Central memory CD8-positive, alpha-beta T cell (primary cell): Measurements from ENCODE around the gene AASDHPPT.

Source experiments
- ATAC-seq: fragments of 150-1000 bp; cut with Tn5 transposase; replicated peaks from 2 replicates; pipeline ENCODE4 v1.10.0; 2022; ENCODE audit warnings: mild to moderate bottlenecking, moderate FRiP score, moderate number of reproducible peaks; ENCODE audit not compliant: poor library complexity, severe bottlenecking; ENCODE audit errors: extremely low read depth
- DNase-seq, 2 donors: peaks; one replicate each; pipeline ENCODE4 v3.0.0; 2021; ENCODE audit warnings: low spot score in 2 of 2
- H3K27ac Mint-ChIP-seq: one replicate; pipeline ENCODE4 v1.8.0; 2022; ENCODE audit warnings: low read depth, mild to moderate bottlenecking, moderate library complexity, mixed read lengths
- H3K27me3 Mint-ChIP-seq: one replicate; pipeline ENCODE4 v1.8.0; 2022; ENCODE audit warnings: mixed read lengths
- H3K36me3 Mint-ChIP-seq: one replicate; pipeline ENCODE4 v1.8.0; 2022; ENCODE audit warnings: mild to moderate bottlenecking, moderate library complexity, mixed read lengths; ENCODE audit not compliant: insufficient read depth
- H3K4me1 Mint-ChIP-seq: one replicate; pipeline ENCODE4 v1.8.0; 2022; ENCODE audit warnings: mixed read lengths
- H3K4me3 Mint-ChIP-seq: one replicate; pipeline ENCODE4 v1.8.0; 2022; ENCODE audit warnings: mild to moderate bottlenecking, moderate library complexity, mixed read lengths
- H3K9me3 Mint-ChIP-seq: one replicate; pipeline ENCODE4 v1.8.0; 2022; ENCODE audit warnings: mixed read lengths

AASDHPPT gene

DNA sequence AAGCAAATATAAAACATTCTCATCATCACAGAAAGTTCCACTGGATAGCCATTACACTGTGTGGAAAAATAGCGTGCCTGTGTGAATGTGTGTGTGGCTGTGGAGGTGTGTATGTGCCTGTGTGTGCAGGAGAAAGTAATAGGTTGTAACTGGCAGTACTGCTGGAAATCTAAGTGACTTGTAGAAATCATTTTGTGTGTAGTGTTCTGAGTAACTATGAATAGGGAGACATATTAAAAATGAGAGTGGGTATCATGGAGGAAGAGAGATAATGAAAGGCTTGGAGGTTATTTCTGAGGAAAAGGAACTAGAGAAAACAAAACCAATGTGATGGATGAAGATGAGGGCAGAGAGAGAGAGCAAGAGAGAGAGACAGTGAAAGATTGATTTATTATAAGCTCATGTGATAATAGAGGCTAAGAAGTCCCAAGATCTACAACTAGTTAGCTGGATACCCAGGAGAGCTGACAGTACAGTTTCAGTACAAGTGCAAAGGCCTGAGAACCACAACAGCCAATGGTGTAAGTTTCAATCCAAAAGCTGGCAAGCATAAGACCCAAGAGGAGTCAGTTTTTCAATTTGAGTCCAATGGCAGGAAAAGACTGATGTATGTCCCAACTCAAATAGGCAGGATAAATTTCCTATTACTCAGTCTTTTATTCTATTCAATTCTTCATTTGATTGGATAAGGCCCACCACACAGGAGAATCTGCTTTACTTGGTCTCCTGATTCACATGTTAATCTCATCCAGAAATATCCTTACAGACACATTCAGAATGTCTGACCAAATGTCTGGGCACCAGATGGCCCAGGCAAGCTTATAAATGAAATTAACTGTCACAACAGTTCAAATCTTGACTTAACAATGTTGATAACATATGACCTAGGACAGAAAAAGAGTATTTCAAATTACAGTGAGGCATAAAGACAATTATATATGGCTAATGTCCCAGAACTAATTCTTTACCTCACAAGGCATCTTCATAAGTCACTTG lies 15.2 kb upstream of the AASDHPPT start:
- no peaks in the 10 kb centered on the region for H3K9me3 Mint-ChIP-seq
- H3K4me3 Mint-ChIP-seq, result no peak overlapping the region
- no peak for DNase-seq
- no peak for ATAC-seq
- H3K4me1 Mint-ChIP-seq, result peaks cover 15% of the 10 kb centered on the region
- no peak overlapping the region for H3K27ac Mint-ChIP-seq
- H3K27me3 Mint-ChIP-seq, result no peaks in the 10 kb centered on the region
- peaks cover 19% of the 10 kb centered on the region for H3K36me3 Mint-ChIP-seq

DNA sequence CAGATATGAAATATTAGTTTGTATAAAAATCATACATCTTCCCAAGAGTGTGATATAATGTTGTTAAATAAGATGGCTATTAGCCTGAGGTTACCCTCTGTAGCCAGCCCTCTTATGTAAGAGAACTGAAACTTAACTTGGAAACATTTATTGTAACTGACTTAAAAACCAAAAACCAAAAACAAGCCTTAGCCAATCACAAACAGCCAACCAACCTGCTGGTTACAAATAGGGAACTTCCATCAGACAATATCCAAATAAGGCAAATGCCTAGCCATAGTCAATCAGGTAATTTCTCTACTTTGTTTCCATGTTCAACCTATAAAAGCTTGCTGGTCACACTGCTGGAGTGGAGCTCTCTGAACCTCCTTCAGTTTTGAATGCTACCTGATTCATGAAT lies 14.5 kb upstream of the AASDHPPT start:
- peaks cover 15% of the 10 kb centered on the region for H3K4me1 Mint-ChIP-seq
- no peak for DNase-seq
- ATAC-seq, result no peak
- no peaks in the 10 kb centered on the region for H3K9me3 Mint-ChIP-seq
- H3K4me3 Mint-ChIP-seq, result no peak overlapping the region
- peaks cover 12% of the 10 kb centered on the region for H3K36me3 Mint-ChIP-seq
- no peaks in the 10 kb centered on the region for H3K27me3 Mint-ChIP-seq
- H3K27ac Mint-ChIP-seq, result no peak overlapping the region

DNA sequence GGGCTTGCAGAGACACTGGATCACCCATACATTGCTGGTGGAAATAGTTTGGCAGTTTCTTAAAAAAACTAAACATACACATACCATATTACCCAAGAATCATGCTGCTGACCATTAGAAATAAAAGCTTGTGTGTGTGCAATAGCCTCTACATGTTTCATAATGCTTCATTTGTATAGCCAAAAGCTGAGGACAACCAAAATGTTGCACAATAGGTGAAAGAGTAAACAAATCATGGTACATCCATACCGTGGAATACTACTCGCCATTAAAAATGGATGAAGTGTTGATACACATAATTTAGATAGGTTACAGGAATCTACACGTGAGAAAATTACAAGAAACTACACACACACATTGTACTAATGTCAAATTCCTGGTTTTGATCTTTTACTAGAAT lies 6.9 kb upstream of the AASDHPPT start:
- peaks cover 3% of the 10 kb centered on the region for H3K36me3 Mint-ChIP-seq
- DNase-seq (no peak), ATAC-seq (no peak)
- no peak overlapping the region for H3K4me3 Mint-ChIP-seq
- H3K27ac Mint-ChIP-seq, result no peak overlapping the region
- no peaks in the 10 kb centered on the region for H3K27me3 Mint-ChIP-seq
- peaks cover 21% of the 10 kb centered on the region for H3K4me1 Mint-ChIP-seq
- H3K9me3 Mint-ChIP-seq, result no peaks in the 10 kb centered on the region

DNA sequence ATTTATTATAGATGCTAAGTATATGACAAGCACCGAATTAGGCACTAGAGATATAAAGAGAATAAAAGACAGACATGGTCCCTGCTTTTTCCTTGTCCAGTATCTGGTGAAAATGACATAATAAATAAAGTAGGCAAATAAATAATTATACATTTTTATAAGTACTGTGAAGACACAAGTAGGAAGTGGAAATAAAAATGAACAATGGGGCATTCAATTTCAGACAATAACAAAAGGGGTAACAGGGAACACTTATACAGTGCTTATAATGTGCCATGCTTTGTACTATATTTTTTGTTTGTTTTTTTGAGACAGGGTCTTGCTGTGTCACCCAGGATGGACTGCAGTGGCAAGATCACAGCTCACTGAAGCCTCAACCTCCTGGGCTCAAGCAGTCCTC lies 4.7 kb upstream of the AASDHPPT start:
- Mint-ChIP-seq H3K4me3 (no peak overlapping the region), H3K27ac (no peak overlapping the region), H3K9me3 (no peaks in the 10 kb centered on the region), H3K4me1 (peaks cover 32% of the 10 kb centered on the region), H3K36me3 (peaks cover 11% of the 10 kb centered on the region), H3K27me3 (no peaks in the 10 kb centered on the region)
- ATAC-seq, result no peak
- DNase-seq, result no peak

DNA sequence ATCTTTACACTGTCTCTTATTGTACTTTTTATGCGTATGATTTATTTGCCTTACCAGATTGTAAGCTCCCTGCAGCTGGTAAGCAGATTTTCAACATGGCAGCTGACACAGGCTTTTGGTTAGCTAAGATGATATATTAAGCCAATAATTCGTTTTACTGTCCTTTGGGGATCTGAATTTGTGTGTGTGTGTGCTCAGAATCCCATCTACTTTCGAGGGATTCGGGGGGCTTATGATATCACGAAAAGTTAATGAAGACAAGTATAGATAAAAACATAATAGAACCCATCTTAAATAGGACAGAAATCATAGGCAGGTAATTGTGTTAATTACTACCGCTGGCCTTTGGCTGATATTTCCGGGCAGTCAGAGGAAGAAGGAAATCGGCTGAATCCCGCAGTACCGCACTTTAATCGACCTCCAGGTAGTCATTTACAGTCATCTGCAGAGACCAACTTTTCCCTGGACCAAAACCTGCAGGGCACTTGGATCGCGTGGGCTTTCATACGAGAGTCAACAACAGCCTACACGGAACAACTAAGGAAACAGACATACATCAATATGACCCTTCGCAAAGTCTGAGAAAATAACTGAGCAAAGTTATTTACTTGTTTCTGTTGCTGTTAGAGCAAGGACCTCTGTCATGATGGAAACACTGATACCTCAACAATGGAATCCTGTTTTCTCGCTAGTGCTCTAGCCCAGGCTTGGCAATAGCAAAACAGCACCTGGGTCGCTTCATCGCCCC lies 1.1 kb upstream of the AASDHPPT start:
- ATAC-seq (no peak), DNase-seq (no peak)
- H3K4me1 Mint-ChIP-seq, result peaks cover 53% of the 10 kb centered on the region
- H3K27ac Mint-ChIP-seq, result peak overlapping the region; percentile 95
- H3K36me3 Mint-ChIP-seq, result peaks cover 26% of the 10 kb centered on the region
- H3K4me3 Mint-ChIP-seq, result peak overlapping the region; percentile 95
- no peaks in the 10 kb centered on the region for H3K9me3 Mint-ChIP-seq
- no peaks in the 10 kb centered on the region for H3K27me3 Mint-ChIP-seq

DNA sequence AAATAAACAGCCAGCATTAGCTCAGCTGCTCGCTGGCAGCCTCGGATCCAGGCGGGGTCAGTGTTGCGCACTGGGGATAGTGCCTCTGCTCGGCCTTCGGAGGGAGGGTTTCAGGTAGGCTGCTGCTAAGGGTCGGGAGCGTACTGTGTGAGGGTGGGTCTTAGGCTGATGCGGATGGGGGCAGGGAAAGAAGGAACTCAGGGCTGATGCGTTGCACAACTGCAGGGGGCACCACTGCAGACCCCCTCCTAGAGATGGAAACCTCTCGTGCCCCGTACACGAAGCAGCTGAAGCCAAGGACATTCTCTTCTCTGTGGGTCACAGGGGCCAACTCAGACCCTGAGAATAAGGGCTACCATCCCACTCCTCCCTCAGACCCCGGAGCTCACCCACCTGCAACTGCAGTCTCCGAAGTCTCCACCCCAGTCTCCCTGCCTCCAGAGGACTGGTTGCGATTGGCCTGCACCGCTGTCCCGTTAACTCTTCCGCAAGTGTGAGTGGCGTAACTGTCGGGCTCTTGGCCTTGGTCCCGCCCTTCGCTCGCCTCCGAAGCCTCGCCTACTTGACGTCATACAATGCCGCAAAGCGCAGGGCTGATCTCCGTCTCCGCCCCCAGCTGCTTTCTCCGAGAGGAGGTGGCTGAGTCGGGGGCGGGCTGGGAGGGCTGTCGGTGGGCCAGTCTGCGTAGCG lies 398 bp upstream of the AASDHPPT start, which contains the start of gene KBTBD3:
Gene KBTBD3 (minus strand): TSS at position 429 of the 690 bp plus-strand sequence. CDS start 18,250 bp downstream, outside the sequence.
- Mint-ChIP-seq H3K36me3 (peaks cover 28% of the 10 kb centered on the region), H3K9me3 (no peaks in the 10 kb centered on the region), H3K4me1 (peaks cover 57% of the 10 kb centered on the region), H3K4me3 (peak within 1 kb of the TSS; percentile 95), H3K27ac (peak within 1 kb of the TSS; percentile 95), H3K27me3 (no peaks in the 10 kb centered on the region)
- ATAC-seq, result peak; percentile 94
- DNase-seq, result peak; percentile 96 to 98

DNA sequence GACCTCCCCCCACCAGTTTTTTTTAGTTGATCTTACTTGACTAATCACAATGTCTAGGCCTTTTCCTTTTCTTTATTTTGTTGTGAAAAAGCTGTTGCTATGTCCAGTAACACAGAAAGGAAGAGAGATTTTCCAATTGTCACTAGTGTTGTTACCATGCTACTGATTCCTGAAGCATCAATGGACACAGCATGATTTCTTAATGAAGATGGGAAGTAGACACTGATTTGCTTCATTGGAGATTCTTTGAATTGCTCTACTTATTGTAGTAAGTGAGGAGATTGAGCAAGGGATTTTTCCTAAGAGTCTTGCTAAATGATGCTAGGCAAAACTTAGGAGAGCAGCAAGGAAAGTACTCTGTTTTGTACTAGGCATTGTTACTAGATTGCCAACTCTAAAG lies 4.6 kb downstream of the AASDHPPT start:
- peaks cover 35% of the 10 kb centered on the region for H3K36me3 Mint-ChIP-seq
- DNase-seq (no peak), ATAC-seq (no peak)
- H3K27me3 Mint-ChIP-seq, result no peaks in the 10 kb centered on the region
- peaks cover 51% of the 10 kb centered on the region for H3K4me1 Mint-ChIP-seq
- H3K4me3 Mint-ChIP-seq, result no peak overlapping the region
- H3K27ac Mint-ChIP-seq, result no peak overlapping the region
- H3K9me3 Mint-ChIP-seq, result no peaks in the 10 kb centered on the region

DNA sequence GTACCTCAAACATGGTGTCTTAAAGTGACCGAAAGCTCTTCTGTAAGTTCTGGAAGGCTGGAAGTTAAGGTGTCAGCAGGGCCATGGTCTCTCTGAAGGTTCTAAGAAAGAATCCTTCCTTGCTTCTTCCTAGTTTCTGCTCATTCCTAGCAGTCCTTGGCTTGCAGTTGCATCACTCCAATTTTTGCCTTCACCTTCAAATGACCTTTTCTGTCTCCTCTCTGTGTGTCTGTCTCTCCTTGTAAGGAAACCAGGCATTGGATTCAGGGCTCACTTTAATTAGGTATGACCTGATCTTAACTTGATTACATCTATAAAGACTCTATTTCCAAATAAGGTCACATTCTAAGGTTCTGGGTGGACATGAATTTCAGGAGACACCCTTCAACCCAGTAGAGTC lies 8.7 kb downstream of the AASDHPPT start:
- ATAC-seq (no peak), DNase-seq (no peak)
- peak overlapping the region; percentile 0 for H3K27ac Mint-ChIP-seq
- H3K4me1 Mint-ChIP-seq, result peaks cover 53% of the 10 kb centered on the region
- H3K4me3 Mint-ChIP-seq, result no peak overlapping the region
- no peaks in the 10 kb centered on the region for H3K9me3 Mint-ChIP-seq
- peaks cover 24% of the 10 kb centered on the region for H3K36me3 Mint-ChIP-seq
- no peaks in the 10 kb centered on the region for H3K27me3 Mint-ChIP-seq

DNA sequence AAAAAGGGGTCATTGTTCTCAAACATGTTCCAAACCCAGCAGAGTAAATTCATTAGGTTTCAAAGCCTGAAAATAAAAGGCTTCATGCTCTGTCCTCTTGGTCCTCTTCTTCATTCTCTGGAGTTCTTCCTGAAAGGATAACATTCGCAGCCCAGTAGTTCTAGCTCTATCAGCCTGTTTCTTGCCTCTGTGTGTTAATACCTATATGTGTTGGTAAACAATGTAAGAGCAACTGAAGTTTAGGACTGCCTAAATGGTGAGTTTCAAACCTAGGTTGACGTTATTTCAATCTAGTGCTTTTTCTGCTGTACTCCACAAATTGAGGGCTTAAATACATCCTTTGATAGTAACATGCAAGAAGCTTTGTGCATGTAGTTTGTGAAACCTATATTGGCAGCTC lies 9.4 kb downstream of the AASDHPPT start:
- ATAC-seq (no peak), DNase-seq (no peak)
- no peaks in the 10 kb centered on the region for H3K9me3 Mint-ChIP-seq
- H3K27me3 Mint-ChIP-seq, result no peaks in the 10 kb centered on the region
- no peak overlapping the region for H3K4me3 Mint-ChIP-seq
- H3K36me3 Mint-ChIP-seq, result peaks cover 22% of the 10 kb centered on the region
- peaks cover 56% of the 10 kb centered on the region for H3K4me1 Mint-ChIP-seq
- H3K27ac Mint-ChIP-seq, result peak overlapping the region; percentile 0

DNA sequence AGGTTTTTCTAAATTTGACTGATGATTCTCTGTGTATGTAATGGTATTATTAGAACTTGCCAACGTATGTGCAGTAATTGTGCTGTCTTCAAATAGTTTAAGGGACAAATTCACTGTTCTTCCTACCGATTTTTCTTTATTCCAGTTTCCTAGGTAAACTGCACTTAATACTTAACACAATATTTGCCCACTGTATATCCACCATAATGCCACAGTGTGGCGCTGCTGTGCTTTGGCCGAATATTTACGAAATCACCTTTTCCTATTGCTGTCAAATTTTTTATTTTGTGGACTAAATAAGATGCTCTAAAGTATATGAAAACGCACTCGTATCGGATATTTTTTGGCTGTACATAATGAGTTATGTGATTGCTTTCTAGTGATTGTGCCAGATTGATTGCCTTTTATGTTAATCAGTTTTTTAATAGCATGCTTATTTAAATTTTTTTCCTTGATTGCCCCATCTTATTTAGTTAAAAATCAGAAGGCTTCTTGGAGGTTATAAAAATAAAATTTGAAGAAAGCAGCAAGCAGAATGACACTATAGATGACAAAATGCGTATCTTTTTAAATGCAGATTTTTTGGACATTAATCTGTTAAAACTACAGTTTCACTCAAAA lies 10.5 kb downstream of the AASDHPPT start:
- H3K36me3 Mint-ChIP-seq, result peaks cover 22% of the 10 kb centered on the region
- H3K4me3 Mint-ChIP-seq, result peak overlapping the region; percentile 26
- ATAC-seq, result no peak
- H3K9me3 Mint-ChIP-seq, result no peaks in the 10 kb centered on the region
- DNase-seq, result peak in 1 of 2 donors; percentile 22
- peaks cover 54% of the 10 kb centered on the region for H3K4me1 Mint-ChIP-seq
- H3K27ac Mint-ChIP-seq, result no peak overlapping the region
- no peaks in the 10 kb centered on the region for H3K27me3 Mint-ChIP-seq

DNA sequence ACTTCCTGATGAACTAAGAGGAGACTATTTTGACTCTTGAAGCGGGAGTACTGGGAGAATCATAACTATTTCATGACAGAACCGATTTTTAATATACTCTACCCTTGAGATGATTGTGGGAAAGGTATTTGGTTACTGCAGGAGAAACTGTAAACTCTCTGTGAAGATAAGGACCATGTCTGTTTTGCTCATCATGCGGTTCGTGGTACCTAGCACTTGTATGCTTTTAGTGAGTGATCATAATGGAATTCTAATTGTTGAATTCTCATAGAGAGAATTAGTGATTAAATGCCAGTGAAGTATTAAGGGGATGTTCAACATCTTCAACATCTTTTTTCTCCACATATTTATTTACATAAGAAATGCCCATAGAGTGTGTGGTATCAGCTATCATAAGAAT lies 11.4 kb downstream of the AASDHPPT start:
- Mint-ChIP-seq H3K27me3 (no peaks in the 10 kb centered on the region), H3K27ac (no peak overlapping the region), H3K4me1 (peaks cover 51% of the 10 kb centered on the region), H3K4me3 (no peak overlapping the region), H3K36me3 (peaks cover 24% of the 10 kb centered on the region), H3K9me3 (no peaks in the 10 kb centered on the region)
- DNase-seq, result no peak
- ATAC-seq, result no peak
